HL-60 (cell line): ENCODE data around the gene ELOB.

Experiments used
- DNase-seq, 2 experiments: peaks; one replicate each; pipeline ENCODE4 v3.0.0-alpha.2; 2010 to 2020; ENCODE audit warnings: low read depth in 1 of 2, low spot score in 1 of 2
- H3K27ac ChIP-seq: fragments of 250-450 bp; sonication (Bioruptor Pico); replicated peaks from 2 replicates; pipeline ENCODE4 v1.5.1; 2020; ENCODE audit warnings: mild to moderate bottlenecking, moderate library complexity
- H3K27me3 ChIP-seq: fragments of 250-450 bp; sonication (Bioruptor Pico); 2 replicates; pipeline ENCODE4 v1.5.1; 2021; ENCODE audit warnings: mild to moderate bottlenecking, moderate library complexity; ENCODE audit not compliant: insufficient read depth, poor library complexity, severe bottlenecking
- H3K4me3 ChIP-seq: replicated peaks from 2 replicates; pipeline ENCODE4 v1.5.1; 2011; ENCODE audit warnings: mild to moderate bottlenecking, control low read depth, low read length; ENCODE audit not compliant: insufficient read depth
- GABPA ChIP-seq: IDR thresholded peaks from 2 replicates; pipeline ENCODE4 v1.6.1; 2012; ENCODE audit warnings: low read depth
- POLR2AphosphoS5 ChIP-seq: IDR thresholded peaks from 2 replicates; pipeline ENCODE4 v1.6.1; 2012; ENCODE audit warnings: low read depth
- SPI1 ChIP-seq: IDR thresholded peaks from 2 replicates; pipeline ENCODE4 v1.6.1; 2012; ENCODE audit warnings: low read depth, mild to moderate bottlenecking, borderline replicate concordance
- TF ChIP-seq, protein P1 (sequence below): IDR thresholded peaks from one replicate; pipeline ENCODE4 v1.5.1; 2011; ENCODE audit warnings: low read length, control low read depth, inconsistent platforms; ENCODE audit not compliant: insufficient read depth
- TF ChIP-seq, protein P2 (sequence below): IDR thresholded peaks from 2 replicates; pipeline ENCODE4 v1.6.1; 2012; ENCODE audit warnings: low read depth; ENCODE audit not compliant: insufficient replicate concordance

ELOB gene

DNA sequence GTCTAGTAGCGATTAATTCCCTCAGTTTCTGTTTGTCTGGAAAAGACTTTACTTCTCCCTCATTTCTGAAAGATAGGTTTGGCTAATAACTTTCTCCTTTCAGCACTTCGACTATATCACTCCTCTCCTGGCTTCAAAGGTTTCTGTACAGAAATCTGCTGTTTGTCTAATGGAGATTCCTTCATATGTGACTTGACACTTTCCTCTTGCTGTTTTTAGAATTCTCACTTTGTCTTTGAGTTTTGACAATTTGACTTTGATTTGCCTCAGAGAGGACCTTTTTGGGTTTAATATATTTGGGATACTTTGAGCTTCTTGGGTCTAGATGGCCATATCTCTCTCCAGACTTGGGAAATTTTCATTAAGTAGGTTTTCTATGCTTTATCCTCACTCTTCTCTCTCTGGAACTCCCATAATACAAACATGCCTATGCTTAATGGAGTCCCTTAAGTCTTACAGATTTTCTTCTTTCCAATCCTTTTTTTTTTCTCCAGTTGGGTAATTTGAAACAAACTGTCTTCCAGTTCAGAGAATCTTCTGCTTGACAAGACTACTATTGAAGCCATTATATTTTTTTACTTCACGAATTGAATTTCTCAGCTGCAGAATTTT lies 32.2 kb upstream of the ELOB start:
- no peak overlapping the region for H3K4me3 ChIP-seq
- no peak overlapping the region for H3K27ac ChIP-seq
- TF ChIP-seq GABPA (no peak), SPI1 (no peak), POLR2AphosphoS5 (no peak)
- TF ChIP-seq, protein P1, sequence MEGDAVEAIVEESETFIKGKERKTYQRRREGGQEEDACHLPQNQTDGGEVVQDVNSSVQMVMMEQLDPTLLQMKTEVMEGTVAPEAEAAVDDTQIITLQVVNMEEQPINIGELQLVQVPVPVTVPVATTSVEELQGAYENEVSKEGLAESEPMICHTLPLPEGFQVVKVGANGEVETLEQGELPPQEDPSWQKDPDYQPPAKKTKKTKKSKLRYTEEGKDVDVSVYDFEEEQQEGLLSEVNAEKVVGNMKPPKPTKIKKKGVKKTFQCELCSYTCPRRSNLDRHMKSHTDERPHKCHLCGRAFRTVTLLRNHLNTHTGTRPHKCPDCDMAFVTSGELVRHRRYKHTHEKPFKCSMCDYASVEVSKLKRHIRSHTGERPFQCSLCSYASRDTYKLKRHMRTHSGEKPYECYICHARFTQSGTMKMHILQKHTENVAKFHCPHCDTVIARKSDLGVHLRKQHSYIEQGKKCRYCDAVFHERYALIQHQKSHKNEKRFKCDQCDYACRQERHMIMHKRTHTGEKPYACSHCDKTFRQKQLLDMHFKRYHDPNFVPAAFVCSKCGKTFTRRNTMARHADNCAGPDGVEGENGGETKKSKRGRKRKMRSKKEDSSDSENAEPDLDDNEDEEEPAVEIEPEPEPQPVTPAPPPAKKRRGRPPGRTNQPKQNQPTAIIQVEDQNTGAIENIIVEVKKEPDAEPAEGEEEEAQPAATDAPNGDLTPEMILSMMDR: no peak
- TF ChIP-seq, protein P2, sequence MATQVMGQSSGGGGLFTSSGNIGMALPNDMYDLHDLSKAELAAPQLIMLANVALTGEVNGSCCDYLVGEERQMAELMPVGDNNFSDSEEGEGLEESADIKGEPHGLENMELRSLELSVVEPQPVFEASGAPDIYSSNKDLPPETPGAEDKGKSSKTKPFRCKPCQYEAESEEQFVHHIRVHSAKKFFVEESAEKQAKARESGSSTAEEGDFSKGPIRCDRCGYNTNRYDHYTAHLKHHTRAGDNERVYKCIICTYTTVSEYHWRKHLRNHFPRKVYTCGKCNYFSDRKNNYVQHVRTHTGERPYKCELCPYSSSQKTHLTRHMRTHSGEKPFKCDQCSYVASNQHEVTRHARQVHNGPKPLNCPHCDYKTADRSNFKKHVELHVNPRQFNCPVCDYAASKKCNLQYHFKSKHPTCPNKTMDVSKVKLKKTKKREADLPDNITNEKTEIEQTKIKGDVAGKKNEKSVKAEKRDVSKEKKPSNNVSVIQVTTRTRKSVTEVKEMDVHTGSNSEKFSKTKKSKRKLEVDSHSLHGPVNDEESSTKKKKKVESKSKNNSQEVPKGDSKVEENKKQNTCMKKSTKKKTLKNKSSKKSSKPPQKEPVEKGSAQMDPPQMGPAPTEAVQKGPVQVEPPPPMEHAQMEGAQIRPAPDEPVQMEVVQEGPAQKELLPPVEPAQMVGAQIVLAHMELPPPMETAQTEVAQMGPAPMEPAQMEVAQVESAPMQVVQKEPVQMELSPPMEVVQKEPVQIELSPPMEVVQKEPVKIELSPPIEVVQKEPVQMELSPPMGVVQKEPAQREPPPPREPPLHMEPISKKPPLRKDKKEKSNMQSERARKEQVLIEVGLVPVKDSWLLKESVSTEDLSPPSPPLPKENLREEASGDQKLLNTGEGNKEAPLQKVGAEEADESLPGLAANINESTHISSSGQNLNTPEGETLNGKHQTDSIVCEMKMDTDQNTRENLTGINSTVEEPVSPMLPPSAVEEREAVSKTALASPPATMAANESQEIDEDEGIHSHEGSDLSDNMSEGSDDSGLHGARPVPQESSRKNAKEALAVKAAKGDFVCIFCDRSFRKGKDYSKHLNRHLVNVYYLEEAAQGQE: no peak
- no peaks in the 10 kb centered on the region for H3K27me3 ChIP-seq
- DNase-seq: no peak

DNA sequence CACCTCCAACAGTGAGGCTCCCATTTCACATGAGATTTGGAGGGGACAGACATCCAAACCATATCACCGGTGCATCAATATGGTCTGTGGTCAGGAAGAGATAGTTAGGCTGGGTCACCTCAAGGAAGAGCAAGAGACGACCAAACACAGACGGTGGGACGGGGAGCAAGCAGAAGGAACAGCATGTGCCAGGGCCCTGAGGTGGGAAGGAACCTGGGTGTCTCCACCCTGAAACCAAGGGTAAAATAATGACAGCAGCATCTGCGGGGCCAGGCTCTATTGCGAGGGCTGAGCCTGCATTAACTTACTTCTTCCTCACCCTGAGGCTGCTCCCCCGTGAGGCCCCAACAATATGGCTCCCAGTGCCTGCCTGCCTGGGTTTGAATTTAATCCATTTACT lies 31.1 kb upstream of the ELOB start:
- TF ChIP-seq, protein P1: no peak
- TF ChIP-seq SPI1: no peak
- TF ChIP-seq POLR2AphosphoS5: no peak
- no peak for TF ChIP-seq GABPA
- TF ChIP-seq, protein P2: no peak
- H3K27me3 ChIP-seq: no peaks in the 10 kb centered on the region

DNA sequence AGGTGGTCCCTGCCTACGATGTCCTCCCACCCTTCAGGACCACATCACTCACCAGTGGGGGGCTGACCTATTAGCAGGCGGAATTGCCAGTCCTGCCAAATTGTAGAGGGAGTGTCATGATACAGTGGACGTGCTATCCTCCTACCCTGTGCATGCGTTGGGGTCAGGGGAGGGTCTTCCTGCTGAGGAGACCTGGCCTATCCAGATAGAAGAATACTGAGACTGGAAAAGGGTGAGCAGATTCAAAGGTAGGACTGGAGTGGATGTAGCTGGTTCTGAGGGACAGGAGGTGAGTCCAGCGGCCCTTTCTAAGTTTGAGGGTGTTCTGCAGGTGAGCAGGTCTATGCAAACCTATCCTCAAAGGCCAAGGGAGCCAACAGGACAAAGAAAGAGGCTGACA lies 29.2 kb upstream of the ELOB start:
- Histone ChIP-seq H3K27me3 (no peaks in the 10 kb centered on the region), H3K4me3 (no peak overlapping the region), H3K27ac (no peak overlapping the region)
- no peak for TF ChIP-seq SPI1
- no peak for TF ChIP-seq POLR2AphosphoS5
- TF ChIP-seq, protein P2: no peak
- TF ChIP-seq, protein P1: no peak
- no peak for TF ChIP-seq GABPA
- no peak for DNase-seq

More for the DNA sequence above, 31.1 kb upstream of the ELOB start:
- DNase-seq: no peak
- no peak overlapping the region for H3K27ac ChIP-seq
- no peak overlapping the region for H3K4me3 ChIP-seq
